ENCODE results near the gene AKAP8.

DNA sequence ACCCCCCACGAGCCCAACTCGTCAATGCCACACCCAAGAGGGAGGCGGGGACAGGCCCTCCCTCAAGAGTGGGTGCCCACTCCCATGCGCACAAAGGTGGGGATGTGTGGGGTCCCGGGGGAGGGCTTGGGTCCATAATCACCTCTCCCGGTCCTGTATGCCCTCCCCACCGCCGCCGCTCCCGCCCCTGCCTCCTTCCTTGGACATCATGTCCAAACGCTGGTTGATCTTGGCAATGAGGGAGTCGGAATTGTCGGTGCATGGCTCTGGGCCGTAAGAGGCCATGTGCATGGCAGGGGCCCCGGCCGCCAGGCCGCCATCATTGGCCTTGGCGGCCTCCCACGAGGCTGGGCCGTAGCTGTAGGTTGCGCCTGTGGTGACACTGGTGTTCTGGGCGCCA, 5.9 kb downstream of the AKAP8 start:
- no peak for TF ChIP-seq SIN3A (IDR thresholded peaks at IDR 0.05; ENCODE audit: borderline replicate concordance, insufficient read depth, low read length)
- no peak for TF ChIP-seq TAF1 (IDR thresholded peaks at IDR 0.05; ENCODE audit: borderline replicate concordance, insufficient read depth, low read length)
- TF ChIP-seq POLR2AphosphoS5 (IDR thresholded peaks at IDR 0.05; ENCODE audit: low read depth, low read length) = no peak
